ENCODE results near the gene NYAP2. TPM values are rescaled to one million over a fixed set of nuclear protein-coding genes. Genes with fewer than 3 reads are reported as not detected.

The NYAP2 gene
- total RNA-seq, 4 donors from 2014 or later = not detected

Small RNA genes lying within 50 kb of the gene (small RNA-seq; reads per million reads assigned to genes)
- gene AC016717.1 = 0 reads per million in 2 donors

Data from Peyer's patch (tissue), 4 donors.